DMS 273 (cell line): ENCODE results near the gene COX4I1.
A peak's percentile ranks its signal among the peaks of the same experiment; 100 is the strongest.

Source experiments
- DNase-seq: peaks from one replicate; lab custom pipeline; 2025; ENCODE audit not compliant: unreplicated experiment; lab: John Stamatoyannopoulos, UW

COX4I1 gene

DNA sequence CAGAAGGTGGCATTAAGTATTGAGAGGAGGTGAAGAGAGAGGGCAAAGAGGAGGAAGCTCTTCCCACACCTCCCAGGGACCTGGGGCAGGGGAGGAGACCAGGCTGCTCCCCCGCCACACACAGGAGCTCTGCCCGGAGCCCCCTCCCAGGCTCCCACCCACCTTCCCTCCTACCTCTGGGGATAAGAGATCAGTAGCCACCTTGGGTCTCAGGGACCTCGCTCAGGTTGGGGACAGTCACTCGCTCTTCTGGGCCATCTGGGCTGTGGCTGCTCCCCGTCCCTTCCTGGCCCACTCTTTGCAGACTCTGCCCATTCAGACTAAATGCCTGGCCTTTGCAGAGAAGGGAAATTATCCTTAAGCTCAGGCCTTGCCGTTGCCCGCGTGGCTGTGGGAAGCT, 33.7 kb upstream of the COX4I1 start:
- no peak for DNase-seq

DNA sequence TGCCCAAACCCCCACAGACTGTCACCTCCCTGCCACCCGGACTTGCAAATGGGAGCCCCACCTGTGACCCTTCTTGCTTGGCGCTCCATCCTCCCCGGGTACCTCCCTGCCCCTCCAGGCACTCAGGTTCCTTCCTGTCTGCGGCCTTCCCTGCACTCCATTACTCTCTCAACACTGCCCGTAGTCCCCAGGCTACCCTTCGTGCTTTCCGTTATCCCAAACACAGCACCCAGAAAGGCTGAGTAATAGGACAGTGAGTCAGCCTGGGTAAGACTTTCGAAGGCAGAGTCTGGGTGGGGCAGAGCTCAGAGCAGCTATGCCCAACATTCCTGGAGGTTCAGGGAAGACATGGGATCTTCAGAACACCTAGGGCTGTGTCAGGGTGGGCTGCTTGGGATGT, 32.0 kb upstream of the COX4I1 start:
- DNase-seq = no peak

- no peak for DNase-seq
Measured at GRCh38 chr16:85768199-85768598, 31.3 kb upstream of the COX4I1 start.

GRCh38 chr16:85770741-85771140, 28.8 kb upstream of the COX4I1 start:
- DNase-seq = no peak

GRCh38 chr16:85773044-85773443, 26.5 kb upstream of the COX4I1 start:
- no peak for DNase-seq

- no peak for DNase-seq
Measured at GRCh38 chr16:85774136-85774535, 25.4 kb upstream of the COX4I1 start.

DNA sequence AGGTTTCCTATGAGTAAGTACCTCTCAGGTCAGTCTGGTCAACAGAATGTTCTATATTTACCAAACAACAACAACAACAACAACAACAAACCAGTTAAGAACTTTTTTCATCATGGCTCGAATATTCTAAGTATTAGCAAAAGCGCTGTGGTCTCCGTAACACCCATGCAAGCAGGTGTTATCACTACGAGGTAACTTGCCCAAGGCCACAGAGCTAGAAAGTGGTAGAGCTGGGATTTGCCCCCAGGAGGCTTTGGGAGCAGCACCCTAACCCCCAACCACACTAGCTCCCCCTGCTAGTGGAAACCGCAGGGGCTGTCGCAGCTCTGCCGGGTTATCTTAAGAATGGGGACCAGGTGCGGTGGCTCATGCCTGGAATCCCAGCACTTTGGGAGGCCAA, 24.7 kb upstream of the COX4I1 start:
- DNase-seq = no peak

GRCh38 chr16:85777583-85778310, 21.7 kb upstream of the COX4I1 start:
- DNase-seq = no peak

DNA sequence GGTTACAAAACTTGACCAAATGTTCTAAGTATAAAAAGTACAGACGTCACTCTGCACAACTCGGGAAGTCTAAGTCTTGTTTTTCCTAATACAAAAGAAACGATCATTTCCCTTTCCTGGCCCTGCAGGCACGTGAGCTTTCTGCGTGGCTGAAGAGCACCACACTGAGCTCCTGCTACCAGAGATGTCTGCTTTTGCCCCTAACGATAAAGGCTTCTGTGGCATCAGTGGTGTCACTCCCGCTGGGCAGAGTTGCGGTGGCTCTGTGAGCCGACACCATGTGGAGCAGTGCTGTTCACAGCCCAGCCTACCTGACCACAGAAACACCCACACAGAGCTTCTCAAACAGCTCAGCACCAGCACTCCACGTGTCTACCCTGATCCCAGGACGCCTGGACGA, 20.6 kb upstream of the COX4I1 start:
- DNase-seq = no peak

DNA sequence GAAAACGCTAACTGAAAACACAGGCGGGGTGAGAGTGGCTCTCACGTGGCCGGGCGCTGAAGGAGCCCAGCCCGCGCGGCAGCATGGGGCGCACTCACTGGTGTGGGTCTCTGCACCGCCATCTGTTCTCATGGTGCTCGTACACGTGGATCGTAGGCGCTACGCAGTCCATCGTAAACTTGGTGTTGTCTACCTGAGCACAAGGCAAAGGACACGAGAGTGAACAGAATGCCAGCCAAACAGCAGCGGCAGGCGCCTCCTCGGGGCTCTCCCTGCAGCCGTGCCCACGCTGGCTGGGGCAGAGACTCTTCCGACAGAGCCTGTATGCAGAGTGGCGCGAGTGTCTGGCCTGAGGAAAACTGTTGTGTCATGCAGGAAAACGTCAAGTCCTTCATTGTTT, 19.2 kb upstream of the COX4I1 start:
- no peak for DNase-seq

DNA sequence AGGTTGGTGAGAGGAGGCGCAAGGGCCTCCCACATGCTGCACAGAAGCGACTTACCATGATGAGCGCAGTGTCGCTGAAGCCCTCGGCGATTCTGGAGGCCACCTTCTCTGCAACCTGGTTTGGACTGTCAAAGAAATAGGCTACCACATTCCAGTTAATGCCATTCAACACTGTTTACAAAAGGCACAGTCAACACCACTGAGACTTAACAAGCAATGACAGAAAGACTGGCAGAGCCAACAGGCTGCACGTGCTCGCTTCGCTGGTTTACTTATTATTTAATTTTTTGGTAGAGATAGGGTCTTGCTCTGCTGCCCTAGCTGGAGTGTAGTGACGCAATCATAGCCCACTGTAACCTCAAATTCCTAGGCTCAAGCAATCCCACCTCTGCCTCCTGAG, 18.3 kb upstream of the COX4I1 start:
- no peak for DNase-seq

DNA sequence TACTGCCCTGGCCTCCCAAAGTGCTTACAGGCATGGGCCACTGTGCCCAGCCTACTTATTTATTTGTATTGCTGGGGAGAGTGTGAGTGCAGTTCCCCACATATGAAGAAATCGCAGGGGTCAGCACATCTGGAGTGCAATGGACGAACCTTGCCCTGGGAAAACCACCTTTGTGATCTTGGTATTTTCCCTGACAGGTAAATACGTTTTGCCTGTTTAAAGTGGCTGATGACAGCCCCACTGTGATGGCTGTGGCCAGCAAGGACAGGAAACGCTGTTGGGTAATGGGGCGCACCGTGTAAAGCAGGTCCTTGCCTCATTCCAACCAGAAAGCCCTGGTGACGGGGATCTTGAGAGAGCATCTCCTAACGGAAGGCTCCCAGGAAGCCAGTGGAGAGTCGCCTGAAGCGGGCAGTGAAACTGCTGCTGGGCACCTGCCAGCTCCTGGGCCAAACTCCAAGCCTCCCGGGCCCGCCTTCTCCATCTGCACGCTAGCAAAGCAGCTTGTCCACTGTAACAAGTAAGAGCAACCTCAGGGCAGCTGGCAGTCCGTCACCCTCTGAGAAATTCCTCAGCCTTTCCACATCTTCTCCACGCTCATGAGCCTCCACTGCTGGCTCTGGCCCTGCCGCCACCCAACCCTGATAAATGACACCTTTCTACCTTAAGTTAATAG, 17.7 kb upstream of the COX4I1 start:
- DNase-seq = peak; percentile 93

DNA sequence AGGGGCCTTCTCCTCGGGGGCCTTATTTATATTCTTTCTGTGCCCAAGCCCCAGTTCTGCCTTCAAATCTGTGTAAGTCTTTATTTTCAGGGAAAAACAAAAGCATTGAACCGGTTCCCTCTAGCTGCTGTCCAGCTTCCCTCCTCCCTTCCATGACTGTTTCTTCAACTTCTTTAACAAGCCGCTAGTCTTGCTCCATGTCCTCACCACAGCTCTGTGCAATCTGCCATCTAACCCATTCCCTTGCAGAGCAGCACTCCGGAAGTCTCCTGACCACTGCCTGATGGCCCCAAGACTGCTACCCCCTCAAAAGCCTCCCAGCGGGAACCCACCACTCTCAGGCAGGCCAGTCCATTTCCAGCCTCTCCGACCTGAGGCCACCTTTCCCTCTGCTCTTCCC, 17.0 kb upstream of the COX4I1 start:
- DNase-seq = peak; percentile 48

DNA sequence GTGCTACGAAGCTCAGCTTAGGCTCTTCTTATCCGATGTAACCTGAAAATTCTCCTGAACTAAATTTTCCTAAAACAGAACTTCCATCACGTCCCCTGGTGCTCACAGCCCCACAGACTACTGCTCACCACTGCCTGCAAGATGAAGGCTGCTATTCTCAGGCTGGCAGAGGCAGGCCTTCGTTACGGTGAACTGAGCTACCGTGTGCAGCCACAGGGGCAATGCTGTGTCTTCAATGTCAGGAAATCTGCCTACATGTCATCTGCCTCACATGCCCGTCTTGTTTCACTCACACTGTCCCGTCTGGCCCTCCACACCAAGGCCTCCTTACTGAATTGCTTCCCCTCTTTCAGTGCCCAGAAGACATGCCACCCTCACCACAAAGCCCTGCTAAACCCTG, 16.1 kb upstream of the COX4I1 start:
- DNase-seq = peak; percentile 34

DNA sequence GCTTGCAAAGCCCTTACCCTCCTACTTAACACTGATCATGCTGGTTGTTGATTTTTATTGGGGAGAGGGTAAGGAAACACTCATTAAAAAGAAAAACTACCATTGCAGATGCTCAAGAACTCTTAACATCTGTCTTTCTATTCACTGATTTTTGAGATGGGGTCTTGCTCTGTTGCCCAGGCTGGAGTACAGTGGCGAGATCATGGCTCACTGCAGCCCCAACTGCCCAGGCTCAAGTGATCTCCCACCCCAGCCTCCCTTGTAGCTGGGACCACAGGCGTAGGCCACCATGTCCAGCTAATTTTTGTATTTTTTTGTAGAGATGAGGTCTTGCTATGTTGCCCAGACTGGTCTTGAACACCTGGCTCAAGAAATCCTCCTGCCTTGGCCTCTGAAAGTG, 14.7 kb upstream of the COX4I1 start:
- no peak for DNase-seq

DNA sequence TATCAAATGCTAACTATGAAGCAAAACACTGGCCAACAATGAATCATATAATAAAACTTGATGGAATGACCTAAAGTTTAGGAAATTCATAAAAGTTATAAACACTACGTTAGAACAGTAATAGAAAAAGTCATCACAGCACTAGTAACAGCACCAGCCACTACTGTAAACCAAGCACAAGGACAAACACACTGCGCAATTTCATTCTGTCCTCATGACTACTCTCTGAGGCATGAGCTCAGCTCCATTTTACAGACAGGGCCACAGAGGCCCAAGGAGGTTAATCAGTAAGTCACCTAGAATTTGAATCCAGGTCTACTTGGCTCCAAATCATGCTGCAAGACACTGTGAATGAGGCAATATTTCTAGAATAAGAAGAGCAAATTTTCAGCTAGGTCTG, 13.6 kb upstream of the COX4I1 start:
- no peak for DNase-seq

- DNase-seq = no peak
Measured at GRCh38 chr16:85788819-85789218, 10.7 kb upstream of the COX4I1 start.

GRCh38 chr16:85789773-85790172, 9.7 kb upstream of the COX4I1 start:
- DNase-seq = no peak

DNA sequence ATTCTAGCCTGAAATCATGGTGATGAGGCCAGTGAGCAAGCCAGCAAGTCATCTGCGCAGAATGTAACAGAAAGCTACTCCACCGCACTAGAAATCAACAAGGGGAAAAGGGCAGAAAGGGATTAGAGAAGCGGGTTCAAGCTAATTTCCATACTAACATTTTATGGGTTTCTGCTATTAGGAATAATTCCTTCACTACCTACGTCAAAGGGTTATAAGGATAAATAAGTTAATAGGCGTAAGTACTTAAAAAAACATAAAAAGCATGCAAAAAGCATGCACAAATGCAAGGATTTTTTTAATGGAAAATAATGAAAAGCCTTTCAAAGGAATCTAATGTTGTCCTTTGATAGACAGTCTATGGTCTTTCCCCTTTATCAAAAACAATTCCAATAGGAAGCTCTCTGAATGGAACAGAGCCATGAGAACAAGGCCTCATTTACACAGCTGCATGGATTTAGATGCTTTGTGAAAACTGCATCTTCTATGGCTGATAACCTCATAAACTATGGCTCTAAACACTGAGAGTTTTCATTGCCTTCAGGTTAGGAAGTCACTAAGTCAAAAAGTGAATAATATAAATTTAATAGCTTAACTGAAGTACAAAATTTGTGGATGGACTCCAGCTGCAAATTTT, 5.7 kb upstream of the COX4I1 start:
- no peak for DNase-seq

DNA sequence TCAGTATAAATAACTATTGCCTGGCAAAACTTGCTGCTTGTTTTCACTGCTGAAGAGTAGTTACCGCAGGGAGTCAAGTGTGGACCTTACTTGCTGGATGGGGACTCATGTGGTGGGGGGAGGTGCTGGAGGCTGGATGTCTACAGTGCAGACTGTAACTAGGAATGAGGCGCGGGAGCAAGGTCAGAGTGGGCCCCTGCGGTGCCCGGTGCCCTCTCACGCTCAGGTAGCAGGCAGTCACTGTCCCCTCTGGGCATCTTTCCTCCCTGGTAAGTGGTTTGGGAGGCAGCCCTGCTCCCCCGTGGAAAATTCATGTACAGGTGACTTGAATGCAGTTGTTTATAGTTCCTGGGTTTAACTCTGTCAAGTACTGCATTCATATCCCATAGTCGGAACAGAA, 4.8 kb upstream of the COX4I1 start:
- DNase-seq = no peak

DNA sequence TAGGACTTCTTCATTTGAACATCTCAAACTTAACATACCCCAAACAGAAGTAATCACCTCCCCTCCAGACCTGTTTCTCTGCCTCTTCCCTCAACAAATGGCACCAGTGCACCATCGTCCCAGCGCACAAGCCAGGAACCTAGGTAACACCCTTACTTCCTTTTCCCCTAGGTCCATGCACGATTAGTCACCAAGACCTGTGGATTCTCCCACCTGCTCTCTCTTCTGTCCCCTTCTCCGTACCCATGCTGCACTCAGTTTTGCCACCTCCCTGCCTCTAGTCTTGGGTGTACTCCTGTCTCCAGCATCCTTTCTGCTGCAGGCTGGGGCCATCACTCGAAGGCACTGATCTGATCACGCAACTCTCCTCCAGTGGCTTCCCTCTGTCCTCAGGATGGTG, 3.3 kb upstream of the COX4I1 start:
- no peak for DNase-seq

- no peak for DNase-seq
Measured at GRCh38 chr16:85796599-85796998, 2.9 kb upstream of the COX4I1 start.
